ENCODE data around the gene KRTAP24-1. TPM values are rescaled to one million over a fixed set of nuclear protein-coding genes. Genes with fewer than 3 reads are reported as not detected.

Gene KRTAP24-1
- total RNA-seq, 3 donors from 2014 or later: not detected

- no peaks in the 10 kb centered on the region for H3K9me3 ChIP-seq
- TF ChIP-seq CTCF (IDR thresholded peaks at IDR 0.05): no peak
- no peaks in the 10 kb centered on the region for H3K36me3 ChIP-seq (ENCODE audit: low read depth)
- intact Hi-C loops (cut with DNase I, micrococcal nuclease): no loop called here
- ATAC-seq (no peak), DNase-seq (no peak)
- no peak overlapping the region for H3K4me3 ChIP-seq
- H3K4me1 ChIP-seq (ENCODE audit: low read depth): no peaks in the 10 kb centered on the region
Observed at GRCh38 chr21:30306884-30307283, 24.1 kb upstream of the KRTAP24-1 start.

GRCh38 chr21:30305136-30305535, 22.4 kb upstream of the KRTAP24-1 start:
- H3K4me3 ChIP-seq: no peak overlapping the region
- ATAC-seq (no peak), DNase-seq (no peak)
- no peak for TF ChIP-seq CTCF (IDR thresholded peaks at IDR 0.05)
- intact Hi-C loops (cut with DNase I, micrococcal nuclease): no loop called here
- H3K4me1 ChIP-seq (ENCODE audit: low read depth): no peaks in the 10 kb centered on the region
- no peaks in the 10 kb centered on the region for H3K36me3 ChIP-seq (ENCODE audit: low read depth)
- peaks cover 2% of the 10 kb centered on the region for H3K9me3 ChIP-seq

- intact Hi-C loops (cut with DNase I, micrococcal nuclease): no loop called here
- Histone ChIP-seq H3K36me3 (ENCODE audit: low read depth) (no peaks in the 10 kb centered on the region), H3K4me1 (ENCODE audit: low read depth) (no peaks in the 10 kb centered on the region), H3K4me3 (no peak within 1 kb of the TSS), H3K9me3 (no peaks in the 10 kb centered on the region)
- no peak for TF ChIP-seq CTCF (IDR thresholded peaks at IDR 0.05)
- ATAC-seq (no peak), DNase-seq (no peak)
Observed at GRCh38 chr21:30289215-30289614, 6.5 kb upstream of the KRTAP24-1 start, which contains the start of gene KRTAP25-1. Gene KRTAP25-1 (minus strand): TSS chr21:30289514. CDS start chr21:30289490, 24 bp downstream.

- ATAC-seq (no peak), DNase-seq (no peak)
- Histone ChIP-seq H3K9me3 (no peaks in the 10 kb centered on the region), H3K36me3 (ENCODE audit: low read depth) (no peaks in the 10 kb centered on the region), H3K4me1 (ENCODE audit: low read depth) (peaks cover 4% of the 10 kb centered on the region), H3K4me3 (no peak overlapping the region)
- intact Hi-C loops (cut with DNase I, micrococcal nuclease): no loop called here
- TF ChIP-seq CTCF (IDR thresholded peaks at IDR 0.05): no peak
Observed at GRCh38 chr21:30271611-30272010, 11.1 kb downstream of the KRTAP24-1 start.

- no peak for TF ChIP-seq CTCF (IDR thresholded peaks at IDR 0.05)
- intact Hi-C loops (cut with DNase I, micrococcal nuclease): no loop called here
- Histone ChIP-seq H3K9me3 (no peaks in the 10 kb centered on the region), H3K4me1 (ENCODE audit: low read depth) (peaks cover 4% of the 10 kb centered on the region), H3K4me3 (no peak overlapping the region), H3K36me3 (ENCODE audit: low read depth) (no peaks in the 10 kb centered on the region)
- DNase-seq (no peak), ATAC-seq (no peak)
Observed at GRCh38 chr21:30271156-30271555, 11.6 kb downstream of the KRTAP24-1 start.
